Measurements from ENCODE around the gene CAMK2G.

GRCh38 chr10:73781879-73782748 is 92.2 kb downstream of the CAMK2G start, which contains the start of gene CHCHD1:
- TF ChIP-seq CTCF (IDR thresholded peaks at IDR 0.05): no peak
- no peak for TF ChIP-seq POLR2A (IDR thresholded peaks at IDR 0.05)
- TF ChIP-seq EP300 (IDR thresholded peaks at IDR 0.05): no peak

Measured in ovary (tissue), 3 donors.